ENCODE data around the gene TMEM135. TPM values are rescaled to one million over a fixed set of nuclear protein-coding genes. Genes with fewer than 3 reads are reported as not detected.
"Not testable (repeated sequence)": the region's sequence is repeated elsewhere in the genome, so short reads cannot be mapped to it uniquely, and the experiment has no call there.

The TMEM135 gene
- polyA plus RNA-seq, 3 donors, result 34.4 to 49.4 (median 40.5) TPM

- no peak for DNase-seq (ENCODE audit: low read depth in 3 of 3, low spot score in 2 of 3)
Measured at GRCh38 chr11:87252869-87253268, 215.1 kb downstream of the TMEM135 start.

- no peak for DNase-seq (ENCODE audit: low read depth in 3 of 3, low spot score in 2 of 3)
Measured at GRCh38 chr11:87254562-87254961, 216.8 kb downstream of the TMEM135 start.

DNA sequence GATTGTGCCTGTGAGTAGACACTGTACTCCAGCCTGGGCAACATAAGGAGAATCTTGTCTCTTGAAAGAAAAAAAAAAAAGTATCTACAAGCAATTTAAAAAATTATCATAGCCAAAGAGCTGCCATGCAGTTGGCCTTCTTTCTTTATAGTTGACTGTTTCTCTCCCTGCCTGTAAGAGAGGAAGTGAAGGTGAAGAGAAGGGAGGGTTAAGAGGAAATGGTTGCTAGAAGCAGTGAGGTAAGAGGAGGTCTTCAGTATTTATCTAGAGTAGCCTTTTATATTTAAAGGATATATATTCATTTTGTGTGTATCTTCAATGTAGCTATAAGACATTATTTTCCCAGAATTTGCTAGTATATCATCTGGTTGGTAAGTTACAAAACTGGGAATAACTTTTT, 217.9 kb downstream of the TMEM135 start:
- no peak for DNase-seq (ENCODE audit: low read depth in 3 of 3, low spot score in 2 of 3)

DNA sequence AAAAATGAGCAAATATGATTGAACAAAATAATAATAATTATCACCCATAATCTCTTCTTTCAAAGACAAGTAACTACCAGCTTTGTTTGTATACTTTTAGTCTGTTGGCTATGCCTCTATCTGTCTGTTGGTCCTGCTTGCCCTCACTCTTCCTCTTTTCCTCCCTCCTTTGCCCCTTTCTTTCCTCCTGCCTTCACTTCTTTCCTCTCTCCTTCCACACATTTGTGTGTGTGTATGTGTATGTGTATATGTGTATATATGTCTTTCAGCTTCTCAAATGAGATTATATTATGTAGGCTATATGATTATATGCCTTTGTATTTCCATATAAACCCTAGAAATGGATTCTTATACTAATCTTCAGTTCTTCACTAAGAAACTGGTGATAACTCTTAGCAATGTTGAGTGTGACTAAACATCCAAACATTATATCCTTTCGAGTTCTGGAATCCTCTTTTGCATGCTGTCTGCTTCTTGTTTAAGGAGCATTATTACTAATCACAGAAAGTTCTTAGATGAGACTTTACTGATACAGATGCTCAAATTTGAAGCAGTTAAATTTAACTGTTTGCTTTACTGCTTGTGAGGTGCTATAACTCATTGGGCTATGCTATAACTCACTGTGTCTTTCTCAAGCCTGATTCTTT, 219.1 kb downstream of the TMEM135 start:
- DNase-seq (ENCODE audit: low read depth in 3 of 3, low spot score in 2 of 3), result no peak

GRCh38 chr11:87258171-87258833, 220.6 kb downstream of the TMEM135 start:
- no peak for DNase-seq (ENCODE audit: low read depth in 3 of 3, low spot score in 2 of 3)

GRCh38 chr11:87259736-87260135, 222.0 kb downstream of the TMEM135 start:
- DNase-seq (ENCODE audit: low read depth in 3 of 3, low spot score in 2 of 3), result no peak

DNA sequence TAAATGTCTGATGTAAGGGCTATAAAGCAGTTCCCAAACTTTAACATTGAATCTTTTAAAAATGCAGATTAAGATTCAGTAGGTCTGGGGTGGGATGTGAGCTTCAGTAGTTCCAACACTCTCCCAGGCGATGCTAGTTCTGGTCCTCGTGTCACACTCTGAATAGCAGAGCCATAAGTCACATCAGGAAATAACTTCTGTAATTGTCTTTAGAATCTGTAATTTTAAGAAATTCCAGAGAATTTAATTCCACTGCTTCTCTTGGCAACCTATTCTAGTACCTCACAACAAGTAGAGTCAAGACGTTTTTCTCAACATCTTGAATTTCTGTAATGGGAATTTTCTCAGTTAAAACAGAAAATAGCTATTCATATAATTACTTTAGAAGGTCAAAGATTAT, 223.1 kb downstream of the TMEM135 start:
- no peak for DNase-seq (ENCODE audit: low read depth in 3 of 3, low spot score in 2 of 3)

DNA sequence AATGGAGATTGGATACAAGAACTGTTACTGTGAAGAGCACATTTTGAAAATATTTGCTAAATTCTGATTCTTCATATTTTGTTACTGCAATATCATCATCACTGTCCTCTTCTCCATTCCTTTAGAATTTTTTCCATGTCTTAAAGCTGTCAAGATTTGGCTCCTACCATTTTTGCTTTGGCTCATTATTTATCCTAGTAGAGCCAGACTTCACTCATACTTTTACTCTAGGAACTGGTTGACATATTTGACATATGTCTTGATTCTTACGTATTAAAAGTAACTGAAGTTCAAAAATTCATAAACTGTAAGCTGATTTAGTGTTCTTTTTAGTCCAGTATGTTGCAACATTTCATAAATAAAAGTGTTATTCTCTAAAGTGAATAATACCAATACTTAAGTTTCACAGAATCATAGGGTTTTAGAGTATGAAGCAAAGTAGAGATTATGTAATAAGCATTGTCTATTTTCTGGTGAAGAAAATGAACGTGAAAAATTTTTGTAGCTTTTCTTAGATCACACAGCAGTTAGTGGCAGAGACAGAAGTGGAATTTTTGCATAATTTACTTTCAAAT, 225.6 kb downstream of the TMEM135 start:
- no peak for DNase-seq (ENCODE audit: low read depth in 3 of 3, low spot score in 2 of 3)

GRCh38 chr11:87263979-87264378, 226.2 kb downstream of the TMEM135 start:
- DNase-seq (ENCODE audit: low read depth in 3 of 3, low spot score in 2 of 3), result no peak

DNA sequence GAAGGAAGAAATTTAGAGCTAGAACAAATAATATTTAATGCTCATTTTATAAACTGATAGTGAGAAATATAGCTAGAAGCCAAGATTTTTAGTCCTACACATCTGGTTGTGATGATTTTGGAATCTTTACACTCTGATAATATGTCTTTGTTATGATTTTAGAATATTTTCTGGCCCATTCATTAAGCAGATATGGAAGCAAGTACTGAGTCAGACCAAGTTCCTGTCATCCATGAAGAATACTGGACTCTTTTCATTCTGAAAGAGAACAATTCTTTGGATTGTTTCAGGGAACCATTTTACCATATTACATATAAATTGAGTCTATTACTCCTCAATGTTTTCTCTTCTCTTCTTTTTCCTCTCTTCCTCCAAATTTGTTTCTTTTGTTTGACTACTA, 227.4 kb downstream of the TMEM135 start:
- DNase-seq (ENCODE audit: low read depth in 3 of 3, low spot score in 2 of 3), result no peak

DNA sequence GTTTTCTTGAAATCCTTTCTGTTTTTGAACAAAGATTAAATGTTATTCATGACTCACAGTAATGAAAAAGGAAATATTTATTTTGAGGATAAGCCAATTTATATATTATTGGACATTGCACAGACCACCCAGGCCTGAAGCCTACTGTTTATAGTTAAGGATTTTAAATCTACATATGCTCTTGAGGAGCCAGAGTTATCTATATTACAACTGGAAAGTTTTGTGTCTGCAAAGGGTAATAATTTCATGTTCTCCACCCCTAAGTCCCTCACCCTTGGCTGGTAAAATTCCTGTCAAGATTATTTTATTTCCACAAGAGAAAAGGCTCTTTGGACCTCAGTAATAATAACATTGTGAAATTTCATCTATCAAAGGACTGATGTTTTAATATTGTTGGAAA, 228.2 kb downstream of the TMEM135 start:
- DNase-seq (ENCODE audit: low read depth in 3 of 3, low spot score in 2 of 3), result no peak

GRCh38 chr11:87266751-87267150, 229.0 kb downstream of the TMEM135 start:
- DNase-seq (ENCODE audit: low read depth in 3 of 3, low spot score in 2 of 3), result no peak

GRCh38 chr11:87271951-87272350, 234.2 kb downstream of the TMEM135 start:
- not testable (repeated sequence) for DNase-seq (ENCODE audit: low read depth in 3 of 3, low spot score in 2 of 3)

DNA sequence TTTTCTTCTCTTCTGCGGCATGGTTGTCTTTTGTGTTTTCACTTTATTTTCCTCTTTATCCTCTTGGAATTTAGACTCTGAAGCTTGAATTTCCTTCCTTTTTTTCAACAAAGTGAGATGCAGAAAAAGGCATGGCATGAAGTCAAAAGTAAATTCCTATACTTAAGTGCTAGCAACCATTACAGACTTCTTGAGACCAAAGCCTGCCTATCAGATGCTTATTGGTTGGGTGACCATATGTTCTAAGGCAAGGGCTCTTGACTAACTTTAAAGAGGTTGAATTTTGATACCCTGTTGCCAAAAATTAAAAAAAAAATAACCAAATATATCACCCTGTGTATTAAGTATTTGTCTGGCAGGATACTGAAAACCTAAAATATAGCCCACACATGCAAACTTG, 237.4 kb downstream of the TMEM135 start:
- no peak for DNase-seq (ENCODE audit: low read depth in 3 of 3, low spot score in 2 of 3)

- DNase-seq (ENCODE audit: low read depth in 3 of 3, low spot score in 2 of 3), result no peak
Measured at GRCh38 chr11:87280143-87280542, 242.4 kb downstream of the TMEM135 start.

- no peak for DNase-seq (ENCODE audit: low read depth in 3 of 3, low spot score in 2 of 3)
Measured at GRCh38 chr11:87281496-87281895, 243.8 kb downstream of the TMEM135 start.

DNA sequence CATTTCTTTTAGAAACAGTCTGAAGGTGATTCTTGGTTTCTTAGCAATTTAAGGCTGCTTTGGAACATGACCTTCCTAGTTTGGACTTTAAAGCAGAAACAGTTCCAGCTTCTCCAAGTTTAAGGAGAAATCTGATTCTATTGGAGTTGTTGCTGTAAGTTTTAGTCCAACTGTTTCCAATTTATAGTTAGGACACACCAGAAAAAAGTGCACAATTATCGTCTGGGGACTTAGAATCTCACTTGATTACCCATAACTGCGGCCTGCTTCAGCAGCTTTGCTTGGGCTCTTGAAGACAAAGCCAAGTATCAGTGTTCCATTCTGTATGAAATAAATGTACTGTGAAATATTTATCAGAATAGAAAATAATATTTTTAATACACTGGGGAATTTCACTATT, 246.6 kb downstream of the TMEM135 start:
- no peak for DNase-seq (ENCODE audit: low read depth in 3 of 3, low spot score in 2 of 3)

GRCh38 chr11:87285674-87286073, 247.9 kb downstream of the TMEM135 start:
- DNase-seq (ENCODE audit: low read depth in 3 of 3, low spot score in 2 of 3), result not testable (repeated sequence)

DNA sequence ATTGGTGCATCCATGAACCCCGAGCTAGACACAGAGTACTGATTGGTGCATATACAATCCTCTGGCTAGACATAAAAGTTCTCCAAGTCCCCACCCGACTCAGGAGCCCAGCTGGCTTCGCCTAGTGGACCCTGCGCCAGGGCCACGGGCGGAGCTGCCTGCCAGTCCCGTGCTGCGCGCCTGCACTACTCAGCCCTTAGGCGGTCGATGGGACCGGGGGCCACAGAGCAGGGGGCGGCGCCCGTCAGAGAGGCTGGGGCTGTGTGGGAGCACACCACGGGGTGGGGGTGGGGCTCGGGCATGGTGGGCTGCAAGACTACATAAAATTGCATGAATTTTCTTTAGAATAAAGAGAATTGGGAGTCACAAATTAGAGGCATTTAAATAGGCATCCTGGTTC, 248.6 kb downstream of the TMEM135 start:
- no peak for DNase-seq (ENCODE audit: low read depth in 3 of 3, low spot score in 2 of 3)

DNA sequence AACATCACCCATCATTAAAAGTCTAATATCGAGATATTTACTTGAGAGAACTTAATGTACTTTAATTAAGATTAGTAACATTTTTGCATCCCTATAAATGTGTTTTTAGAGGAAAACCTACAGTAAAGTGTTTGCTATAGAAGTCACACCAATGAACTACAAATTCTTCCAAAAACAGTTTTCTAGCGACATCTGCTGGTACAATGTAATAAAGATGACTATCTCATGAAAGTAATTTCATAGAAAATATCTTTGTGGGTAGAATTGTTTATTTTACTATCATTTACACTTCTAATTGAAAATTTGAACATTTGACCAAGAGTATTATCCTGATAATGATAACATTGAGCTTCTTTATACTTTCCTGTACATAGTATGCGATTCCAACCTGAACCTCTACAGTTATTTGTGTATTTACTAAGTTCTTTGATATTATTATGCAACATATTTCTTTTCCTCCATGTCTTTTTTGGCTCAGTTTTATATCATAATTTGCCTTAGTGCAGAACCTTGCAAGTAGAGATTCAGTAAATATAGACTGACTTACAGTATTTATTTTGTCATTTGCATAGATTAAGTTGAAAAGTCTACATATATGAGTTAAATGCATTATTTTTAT, 252.7 kb downstream of the TMEM135 start:
- DNase-seq (ENCODE audit: low read depth in 3 of 3, low spot score in 2 of 3), result peak in 1 of 3 donors; percentile 62

DNA sequence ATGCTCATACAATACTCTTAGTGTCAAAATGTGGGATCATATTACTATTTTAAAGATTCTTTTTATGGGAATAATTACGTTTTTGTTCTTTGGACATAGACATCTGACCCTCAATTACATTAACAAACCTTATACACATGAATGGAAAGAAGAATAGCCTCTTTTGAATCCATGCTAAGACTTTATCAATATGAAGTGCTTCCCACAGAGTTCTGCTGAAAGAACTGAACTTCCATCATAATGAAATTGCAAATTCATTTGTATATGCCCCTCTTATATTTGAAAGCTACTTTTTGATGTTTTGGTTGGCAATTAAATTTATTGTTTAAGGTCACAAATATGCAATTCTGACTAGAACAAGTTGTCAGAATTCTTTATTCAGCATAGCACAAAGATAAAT, 254.9 kb downstream of the TMEM135 start:
- no peak for DNase-seq (ENCODE audit: low read depth in 3 of 3, low spot score in 2 of 3)

DNA sequence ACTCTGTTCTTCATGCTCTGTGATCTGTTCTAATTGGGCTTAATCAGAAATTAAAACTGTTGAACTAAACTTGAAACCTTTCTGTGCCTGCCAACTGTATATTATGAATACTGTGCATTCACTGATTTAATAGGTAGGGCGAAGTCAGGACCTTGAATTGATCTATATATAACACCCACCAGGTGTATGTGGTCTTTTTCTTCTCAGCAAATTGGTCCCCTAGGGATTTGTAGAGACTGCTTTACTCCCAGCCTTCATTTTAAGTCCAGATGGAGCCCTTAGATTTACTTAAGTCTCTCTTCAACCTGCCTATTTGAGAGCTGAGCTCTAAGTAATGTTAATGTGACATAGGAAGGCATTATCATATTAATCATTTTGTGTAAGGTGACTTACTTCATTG, 257.5 kb downstream of the TMEM135 start:
- no peak for DNase-seq (ENCODE audit: low read depth in 3 of 3, low spot score in 2 of 3)
